Body of pancreas (tissue), 4 donors: Measurements from ENCODE around the gene PIK3CD.

Experiments
- CTCF ChIP-seq, 7 experiments: fragments of 450-650 bp in 4 of 7; fragments of 200-600 bp in 3 of 7; sonication (generic) in 3 of 7; IDR thresholded peaks; one replicate each; pipeline ENCODE4 v1.5.1; 2016 to 2019; ENCODE audit warnings: antibody characterized with exemption in 7 of 7
- POLR2A ChIP-seq, 3 donors: fragments of 450-650 bp; IDR thresholded peaks; one replicate each; pipeline ENCODE4 v1.6.1; 2016; ENCODE audit warnings: antibody characterized with exemption in 3 of 3, mild to moderate bottlenecking in 2 of 3

GRCh38 chr1:9649769-9650168 is 1.8 kb upstream of the PIK3CD start:
- TF ChIP-seq POLR2A (IDR thresholded peaks at IDR 0.05) (no peak), CTCF (IDR thresholded peaks at IDR 0.05) (no peak)
